OCI-LY7 (cell line): ENCODE data around the gene DGKB. TPM values are rescaled to one million over a fixed set of nuclear protein-coding genes. Genes with fewer than 3 reads are reported as not detected.

ENCODE experiments used
- BruUV-seq: library from RNA; stranded (reverse); fragments of 400-500 nt; replicated peaks from 2 replicates; lab custom pipeline; 2021; lab: Mats Ljungman, UMichigan
- CTCF ChIA-PET: fragments of 300-600 bp; sonication (Branson Sonifier 250); formaldehyde crosslinking; loops from one replicate; lab custom pipeline; 2022; ENCODE audit warnings: antibody characterized with exemption; ENCODE audit not compliant: unreplicated experiment; lab: Charles Lee
- POLR2A ChIA-PET: fragments of 300-600 bp; sonication (Branson Sonifier 250); formaldehyde crosslinking; loops from one replicate; lab custom pipeline; 2022; ENCODE audit warnings: antibody characterized with exemption; lab: Charles Lee
- DNase-seq: peaks from one replicate; pipeline ENCODE4 v3.0.0-alpha.2; 2015; ENCODE audit warnings: low spot score
- H2AFZ ChIP-seq: fragments of 200-600 bp; sonication (generic), shearing (Covaris generic); 2 replicates; pipeline ENCODE4 v1.6.1; 2014; ENCODE audit warnings: mild to moderate bottlenecking, antibody characterized with exemption, low read length, moderate library complexity
- H3K27ac ChIP-seq: fragments of 200-600 bp; sonication (generic); 2 replicates; pipeline ENCODE4 v1.5.1; 2014; ENCODE audit warnings: mixed run types, low read depth, mild to moderate bottlenecking, moderate library complexity, low read length, inconsistent platforms; ENCODE audit not compliant: poor library complexity, severe bottlenecking
- H3K36me3 ChIP-seq: fragments of 200-600 bp; sonication (generic); 2 replicates; pipeline ENCODE4 v1.6.1; 2014; ENCODE audit warnings: mild to moderate bottlenecking, antibody characterized with exemption, low read length, moderate library complexity, mixed read lengths; ENCODE audit not compliant: insufficient read depth
- H3K4me1 ChIP-seq: fragments of 200-600 bp; sonication (generic); 2 replicates; pipeline ENCODE4 v1.5.1; 2014; ENCODE audit warnings: mild to moderate bottlenecking, low read length; ENCODE audit not compliant: insufficient read depth, poor library complexity, severe bottlenecking
- H3K4me2 ChIP-seq: fragments of 200-600 bp; sonication (generic); 2 replicates; pipeline ENCODE4 v1.6.1; 2014; ENCODE audit warnings: mild to moderate bottlenecking, low read length
- H3K4me3 ChIP-seq: fragments of 200-600 bp; sonication (generic); 2 replicates; pipeline ENCODE4 v1.5.1; 2014; ENCODE audit warnings: mild to moderate bottlenecking, low read depth, low read length; ENCODE audit not compliant: poor library complexity, severe bottlenecking
- H3K79me2 ChIP-seq: fragments of 200-600 bp; sonication (generic); 2 replicates; pipeline ENCODE4 v1.6.1; 2016; ENCODE audit warnings: low read depth, mild to moderate bottlenecking, low read length, moderate library complexity, mixed read lengths; ENCODE audit not compliant: insufficient read depth
- H3K9me2 ChIP-seq: fragments of 200-600 bp; sonication (generic); 2 replicates; pipeline ENCODE4 v1.6.1; 2016; ENCODE audit warnings: mild to moderate bottlenecking, low read length, mixed read lengths; ENCODE audit not compliant: insufficient read depth
- H3K9me3 ChIP-seq: fragments of 200-600 bp; sonication (generic); 2 replicates; pipeline ENCODE4 v1.6.1; 2014; ENCODE audit warnings: mild to moderate bottlenecking, mixed run types, low read length, mixed read lengths
- H4K20me1 ChIP-seq: fragments of 200-600 bp; sonication (generic); 2 replicates; pipeline ENCODE4 v1.6.1; 2014; ENCODE audit warnings: mild to moderate bottlenecking, antibody characterized with exemption, low read length, moderate library complexity, mixed read lengths; ENCODE audit not compliant: insufficient read depth
- CTCF ChIP-seq: fragments of 200-600 bp; sonication (generic); conservative IDR thresholded peaks from 2 replicates; pipeline ENCODE4 v1.5.1; 2014; ENCODE audit warnings: mild to moderate bottlenecking, antibody characterized with exemption, low read length, moderate library complexity, mixed read lengths
- EZH2phosphoT487 ChIP-seq: fragments of 200-600 bp; sonication (generic); IDR thresholded peaks from 2 replicates; pipeline ENCODE4 v1.6.1; 2018; ENCODE audit warnings: low read depth, borderline replicate concordance, mild to moderate bottlenecking, mixed run types, antibody characterized with exemption, low read length, moderate library complexity, mixed read lengths
- intact Hi-C: fragments of 100-400 bp; cut with micrococcal nuclease; formaldehyde crosslinking; loops from one replicate; pipeline ENCODE4 v1.10.0; 2022; ENCODE audit not compliant: unreplicated experiment
- total RNA-seq, 2 experiments: library from RNA; depleted of rRNA in 1 of 2; stranded (reverse); fragments of >200 nt in 1 of 2; shearing (Covaris generic) in 1 of 2; gene quantifications; 2 replicates each; pipeline ENCODE4 v1.2.3, GENCODE V29; 2014 to 2022

DGKB gene
- total RNA-seq, 2 experiments from 2014 or later: not detected

- Histone ChIP-seq H3K9me3 (no peaks in the 10 kb centered on the region), H2AFZ (no peak overlapping the region), H3K9me2 (no peaks in the 10 kb centered on the region), H3K79me2 (no peaks in the 10 kb centered on the region), H3K4me3 (no peak overlapping the region), H3K27ac (no peak overlapping the region), H3K4me2 (no peak overlapping the region), H4K20me1 (no peaks in the 10 kb centered on the region), H3K36me3 (no peaks in the 10 kb centered on the region), H3K4me1 (no peaks in the 10 kb centered on the region)
- ChIA-PET CTCF (no interaction called here), POLR2A (interaction anchor here (0.6 kb wide), 2 partner anchors 519 to 607 kb away, joined by 3 to 4 read pairs; no protein-coding TSS in a partner anchor)
- intact Hi-C loops: no loop called here
- BruUV-seq: no TSS peak
- no peak for TF ChIP-seq EZH2phosphoT487
- no peak for TF ChIP-seq CTCF
- DNase-seq: no peak
Measured at GRCh38 chr7:14177876-14178275, 724.7 kb downstream of the DGKB start.

GRCh38 chr7:14170872-14171271, 731.7 kb downstream of the DGKB start:
- Histone ChIP-seq H3K79me2 (no peaks in the 10 kb centered on the region), H3K36me3 (no peaks in the 10 kb centered on the region), H3K4me2 (no peak overlapping the region), H2AFZ (no peak overlapping the region), H3K9me2 (no peaks in the 10 kb centered on the region), H3K4me1 (no peaks in the 10 kb centered on the region), H4K20me1 (no peaks in the 10 kb centered on the region), H3K27ac (no peak overlapping the region), H3K9me3 (no peaks in the 10 kb centered on the region), H3K4me3 (no peak overlapping the region)
- ChIA-PET CTCF (no interaction called here), POLR2A (no interaction called here)
- TF ChIP-seq CTCF: no peak
- no peak for TF ChIP-seq EZH2phosphoT487
- BruUV-seq: no TSS peak
- DNase-seq: no peak
- intact Hi-C loops: no loop called here

- ChIA-PET POLR2A (no interaction called here), CTCF (no interaction called here)
- no peak for TF ChIP-seq EZH2phosphoT487
- no peak for TF ChIP-seq CTCF
- intact Hi-C loops: no loop called here
- H3K9me3 ChIP-seq: no peaks in the 10 kb centered on the region
- H3K4me2 ChIP-seq: no peak overlapping the region
- no peaks in the 10 kb centered on the region for H3K36me3 ChIP-seq
- no peaks in the 10 kb centered on the region for H3K79me2 ChIP-seq
- no peak for DNase-seq
- H3K27ac ChIP-seq: no peak overlapping the region
- BruUV-seq: no TSS peak
- no peak overlapping the region for H3K4me3 ChIP-seq
- no peaks in the 10 kb centered on the region for H3K4me1 ChIP-seq
- no peaks in the 10 kb centered on the region for H3K9me2 ChIP-seq
- no peak overlapping the region for H2AFZ ChIP-seq
- no peaks in the 10 kb centered on the region for H4K20me1 ChIP-seq
Measured at GRCh38 chr7:14158111-14158510, 744.4 kb downstream of the DGKB start.
